SU-DHL-6 (cell line): ENCODE measurements around the gene NPAS3.

Source experiments
- EZH2phosphoT487 ChIP-seq: fragments of 200-600 bp; sonication (generic), shearing (Covaris generic); conservative IDR thresholded peaks from 2 replicates; pipeline ENCODE4 v1.6.1; 2018; ENCODE audit warnings: mild to moderate bottlenecking, antibody characterized with exemption, low read length, moderate library complexity, mixed read lengths
- TF ChIP-seq, protein P1 (sequence below): fragments of 200-600 bp; sonication (generic); IDR thresholded peaks from one replicate; pipeline ENCODE4 v1.5.1; 2017; ENCODE audit warnings: antibody characterized with exemption, mild to moderate bottlenecking, low read length, moderate library complexity; ENCODE audit not compliant: insufficient read depth, poor library complexity, severe bottlenecking

GRCh38 chr14:32896979-32897697, 41.5 kb upstream of the NPAS3 start:
- TF ChIP-seq, protein P1, sequence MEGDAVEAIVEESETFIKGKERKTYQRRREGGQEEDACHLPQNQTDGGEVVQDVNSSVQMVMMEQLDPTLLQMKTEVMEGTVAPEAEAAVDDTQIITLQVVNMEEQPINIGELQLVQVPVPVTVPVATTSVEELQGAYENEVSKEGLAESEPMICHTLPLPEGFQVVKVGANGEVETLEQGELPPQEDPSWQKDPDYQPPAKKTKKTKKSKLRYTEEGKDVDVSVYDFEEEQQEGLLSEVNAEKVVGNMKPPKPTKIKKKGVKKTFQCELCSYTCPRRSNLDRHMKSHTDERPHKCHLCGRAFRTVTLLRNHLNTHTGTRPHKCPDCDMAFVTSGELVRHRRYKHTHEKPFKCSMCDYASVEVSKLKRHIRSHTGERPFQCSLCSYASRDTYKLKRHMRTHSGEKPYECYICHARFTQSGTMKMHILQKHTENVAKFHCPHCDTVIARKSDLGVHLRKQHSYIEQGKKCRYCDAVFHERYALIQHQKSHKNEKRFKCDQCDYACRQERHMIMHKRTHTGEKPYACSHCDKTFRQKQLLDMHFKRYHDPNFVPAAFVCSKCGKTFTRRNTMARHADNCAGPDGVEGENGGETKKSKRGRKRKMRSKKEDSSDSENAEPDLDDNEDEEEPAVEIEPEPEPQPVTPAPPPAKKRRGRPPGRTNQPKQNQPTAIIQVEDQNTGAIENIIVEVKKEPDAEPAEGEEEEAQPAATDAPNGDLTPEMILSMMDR, result no peak
- TF ChIP-seq EZH2phosphoT487, result no peak
